Measurements from ENCODE around the gene FAAH2.

GRCh38 chrX:57282568-57282967, 3.9 kb upstream of the FAAH2 start:
- no peak for TF ChIP-seq YY1 (IDR thresholded peaks at IDR 0.05; ENCODE audit: insufficient read depth, insufficient read length)
- no peak for TF ChIP-seq ZNF274 (IDR thresholded peaks at IDR 0.05; ENCODE audit: low read depth, low read length)
- TF ChIP-seq SUZ12 (IDR thresholded peaks at IDR 0.05; ENCODE audit: extremely low read depth, insufficient read depth, insufficient read length): no peak
